NCI-H2196 (cell line): ENCODE results near the gene CRHR1.

ENCODE experiments used
- DNase-seq: peaks from one replicate; lab custom pipeline; 2025; ENCODE audit not compliant: unreplicated experiment; lab: John Stamatoyannopoulos, UW

CRHR1 gene

DNA sequence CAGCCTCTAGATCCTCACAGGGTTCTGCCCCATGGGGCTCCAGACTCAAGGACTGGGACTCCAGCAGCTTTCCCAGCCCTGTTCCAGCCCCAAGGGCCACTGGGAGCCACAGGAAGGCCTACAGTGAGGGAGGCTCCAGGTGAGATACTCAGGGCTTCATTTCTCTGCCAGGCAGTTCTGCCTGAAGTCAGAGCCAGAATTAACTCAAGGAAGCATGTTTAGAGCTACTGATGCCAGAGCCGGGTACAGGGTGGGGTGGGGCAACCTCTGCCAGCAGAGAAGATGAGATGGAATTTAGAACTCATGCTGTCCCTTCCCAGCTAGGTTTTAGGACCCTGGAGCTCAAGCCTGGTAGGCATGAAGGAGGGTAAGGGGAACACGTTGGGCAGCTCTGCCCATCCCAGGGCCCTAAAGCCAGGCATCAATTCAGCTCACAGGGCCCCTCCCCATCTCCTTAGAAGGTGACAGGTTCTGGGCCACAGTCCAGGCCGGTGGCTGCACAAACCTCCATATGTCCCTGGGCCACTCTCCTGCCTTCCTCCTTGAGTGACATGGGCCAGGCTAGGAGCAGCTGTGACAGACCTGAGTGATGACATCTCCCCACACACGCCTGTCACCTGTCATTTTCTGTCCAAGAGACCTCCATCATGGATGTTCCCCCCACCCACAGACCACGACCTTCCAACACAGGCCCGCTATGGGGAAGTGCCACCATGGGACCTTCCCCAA lies 36.1 kb downstream of the CRHR1 start:
- no peak for DNase-seq

DNA sequence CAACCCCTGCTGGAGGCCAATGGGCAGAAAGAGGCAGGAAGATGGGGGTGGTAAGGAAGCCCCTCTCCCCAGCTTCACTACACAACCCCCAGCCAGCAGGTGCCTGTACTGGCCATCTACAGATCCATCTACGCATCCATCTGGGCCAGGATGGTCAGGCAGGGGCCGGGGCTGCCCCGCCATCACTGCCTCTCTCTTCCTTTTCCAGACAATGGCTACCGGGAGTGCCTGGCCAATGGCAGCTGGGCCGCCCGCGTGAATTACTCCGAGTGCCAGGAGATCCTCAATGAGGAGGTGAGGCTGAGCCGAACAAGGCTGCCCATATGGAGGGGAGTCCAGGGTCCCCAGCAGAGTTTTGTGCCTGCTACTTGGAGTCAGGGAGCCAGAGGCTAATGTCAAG lies 37.0 kb downstream of the CRHR1 start:
- no peak for DNase-seq

GRCh38 chr17:45823598-45823997 lies 39.5 kb downstream of the CRHR1 start:
- DNase-seq, result no peak

GRCh38 chr17:45824475-45824874 lies 40.4 kb downstream of the CRHR1 start:
- no peak for DNase-seq

DNA sequence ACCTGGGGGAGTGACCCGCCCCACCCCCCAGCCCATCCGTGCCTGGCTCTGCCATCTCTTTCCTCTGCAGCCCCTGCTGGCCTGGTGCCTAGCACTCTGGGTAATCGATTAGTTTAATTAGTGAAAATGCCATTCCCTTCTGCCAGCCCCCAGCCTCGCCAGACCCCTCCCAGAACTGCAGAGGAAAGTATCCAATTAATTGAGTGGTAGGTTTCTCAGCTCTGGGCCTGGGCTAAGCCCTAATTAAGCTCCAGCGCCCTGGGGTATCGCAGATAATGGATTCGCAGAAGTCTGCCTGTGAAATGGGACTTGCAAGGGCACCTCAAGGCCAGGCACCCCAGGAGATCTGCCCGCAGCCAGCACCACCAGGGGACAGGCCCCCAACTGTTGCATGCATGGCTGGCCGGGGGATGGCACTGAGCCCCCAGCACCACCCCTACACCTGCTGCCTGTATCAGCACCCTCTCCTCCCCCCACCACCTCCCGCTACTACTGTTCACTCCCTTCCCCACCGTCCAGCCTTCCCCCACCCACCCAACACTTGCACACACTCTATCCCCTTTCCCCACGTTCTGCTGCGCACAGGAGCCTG lies 40.9 kb downstream of the CRHR1 start:
- no peak for DNase-seq

- no peak for DNase-seq
Measured at GRCh38 chr17:45825792-45826191, 41.7 kb downstream of the CRHR1 start.

DNA sequence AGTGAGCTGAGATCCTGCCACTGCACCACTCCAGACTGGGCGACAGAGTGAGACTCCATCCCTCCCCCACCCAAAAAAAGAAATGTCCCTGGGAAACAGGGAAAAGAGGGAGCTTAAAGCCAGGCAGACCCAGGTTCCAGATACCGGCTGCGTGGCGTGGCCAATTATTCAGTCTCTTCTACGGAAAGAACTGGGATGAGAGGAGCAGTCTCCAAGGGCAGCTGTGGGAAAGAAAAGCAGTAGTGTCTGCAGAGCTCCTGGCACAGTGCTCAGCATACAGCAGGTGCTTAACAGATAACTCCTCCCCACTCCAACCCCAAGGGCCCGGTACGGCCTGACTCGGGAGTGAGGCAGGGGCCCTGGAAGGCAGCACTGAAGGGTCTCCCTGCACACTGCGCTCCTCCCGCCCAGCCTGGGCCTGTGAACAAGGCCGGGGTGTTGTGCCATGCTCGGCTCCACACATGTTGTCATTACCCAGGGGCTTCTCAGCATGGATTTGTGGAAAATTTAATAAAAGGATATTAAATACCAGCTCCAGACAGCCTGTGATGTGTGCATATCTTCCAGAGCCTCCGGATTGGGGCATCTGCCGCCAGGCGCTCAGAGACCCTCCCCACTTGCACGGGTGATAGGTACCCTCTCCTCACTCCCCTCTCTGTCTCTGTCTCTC lies 42.9 kb downstream of the CRHR1 start:
- no peak for DNase-seq

DNA sequence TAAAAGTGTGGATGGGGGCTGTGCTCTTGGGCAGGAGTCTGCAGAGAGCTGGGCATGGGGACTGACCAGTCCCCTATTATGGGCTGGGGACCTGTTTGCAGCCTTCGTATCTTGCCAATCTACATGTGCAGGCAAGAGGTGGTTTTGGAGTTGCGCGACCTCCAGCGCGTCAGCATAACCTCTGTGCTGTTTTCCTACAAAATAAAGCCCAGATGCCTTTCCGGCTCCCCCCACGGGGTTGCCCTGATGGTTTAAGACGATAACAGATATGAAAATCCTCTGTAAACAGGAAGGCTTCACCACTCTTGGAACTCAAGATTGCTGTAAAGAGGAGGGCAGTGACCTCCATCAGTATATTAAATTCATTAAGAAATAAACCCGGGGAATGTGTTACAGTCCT lies 44.1 kb downstream of the CRHR1 start:
- no peak for DNase-seq

DNA sequence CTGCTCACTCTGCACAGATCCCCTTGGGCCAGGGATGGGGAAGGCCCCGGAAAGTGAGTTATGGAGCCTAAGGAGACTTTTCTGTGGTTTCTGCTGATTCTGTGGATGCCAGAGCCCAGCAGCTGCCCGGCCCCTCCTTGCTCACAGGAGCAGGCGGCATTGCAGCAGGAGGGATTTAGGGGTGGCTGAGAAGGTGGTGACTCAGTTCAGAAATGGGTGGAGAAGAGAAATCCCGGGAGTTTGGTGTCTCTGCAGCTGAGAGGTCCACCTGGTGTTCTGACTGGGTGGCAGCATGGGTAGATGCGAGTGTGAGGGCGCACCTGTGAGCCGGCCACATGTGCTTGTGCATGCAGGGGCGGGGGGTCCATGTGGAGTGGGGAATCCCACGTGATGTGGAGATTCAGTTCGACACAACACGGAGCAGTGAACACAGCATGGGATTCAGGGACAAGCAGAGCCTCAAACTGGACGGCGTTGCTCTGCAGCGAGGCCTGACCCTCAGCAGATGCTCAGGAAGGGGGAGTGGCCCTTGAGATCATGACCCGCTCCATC lies 44.5 kb downstream of the CRHR1 start:
- no peak for DNase-seq

DNA sequence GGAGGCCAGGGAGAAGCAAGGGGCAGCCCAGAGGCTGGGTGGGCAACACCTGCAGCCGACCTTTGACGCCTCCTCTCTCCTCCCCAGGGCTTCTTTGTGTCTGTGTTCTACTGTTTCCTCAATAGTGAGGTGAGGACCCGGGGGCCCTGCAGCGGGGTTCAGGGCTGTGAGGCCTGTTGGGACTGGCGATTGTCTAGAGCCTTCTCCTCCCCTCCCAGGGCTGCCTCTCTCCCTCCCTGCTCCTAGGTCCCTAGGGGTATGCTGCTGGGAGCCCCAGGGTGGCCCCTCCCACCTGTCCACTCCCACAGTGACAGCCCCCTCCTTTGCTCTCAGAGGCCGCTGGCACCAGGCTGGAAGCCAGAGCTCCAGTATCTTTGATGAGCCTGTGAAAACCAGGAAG lies 49.8 kb downstream of the CRHR1 start:
- DNase-seq, result no peak

GRCh38 chr17:45834471-45835396 lies 50.6 kb downstream of the CRHR1 start:
- no peak for DNase-seq

GRCh38 chr17:45835481-45835880 lies 51.4 kb downstream of the CRHR1 start:
- DNase-seq, result no peak

- DNase-seq, result no peak
Measured at GRCh38 chr17:45836047-45837044, 52.2 kb downstream of the CRHR1 start.

DNA sequence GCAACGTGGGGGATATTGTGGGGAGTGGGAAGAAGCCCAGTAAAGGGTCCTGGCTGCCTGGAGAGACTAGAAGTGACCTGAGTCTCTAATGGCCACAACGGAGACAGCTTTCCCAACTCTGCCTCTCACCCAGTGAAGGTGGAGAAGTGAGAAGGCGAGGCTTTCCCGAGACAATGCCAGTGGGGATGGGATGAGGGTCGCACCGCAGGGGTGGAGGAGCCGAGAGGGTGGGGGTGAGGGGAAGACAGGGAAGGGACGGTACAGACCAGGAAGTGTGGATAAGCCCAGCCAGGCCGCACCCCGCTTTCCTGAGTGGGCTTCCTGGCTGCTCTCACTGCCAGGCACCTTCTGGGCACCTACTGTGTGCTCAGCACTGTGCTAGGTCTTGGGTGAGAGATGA lies 53.1 kb downstream of the CRHR1 start:
- no peak for DNase-seq

DNA sequence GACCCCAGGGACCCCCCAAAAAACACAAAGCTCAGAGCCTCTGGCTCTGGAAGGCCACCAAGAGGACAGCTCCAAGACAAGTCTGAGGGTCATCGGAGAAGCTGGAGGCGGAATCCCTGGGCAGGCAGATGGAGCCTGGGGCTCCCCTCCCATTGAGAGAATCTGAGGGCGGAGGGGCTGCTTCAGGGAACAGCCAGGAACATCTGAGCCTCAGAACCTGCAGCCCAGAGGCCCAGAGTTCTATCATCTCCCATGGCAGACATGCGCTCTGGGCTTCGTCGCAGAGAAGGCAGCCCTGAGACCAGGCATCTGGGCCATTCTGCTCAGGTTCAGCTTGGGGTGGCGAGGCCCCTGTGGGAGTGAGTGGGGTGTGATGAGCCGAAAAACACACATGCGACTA lies 53.5 kb downstream of the CRHR1 start:
- DNase-seq, result no peak

GRCh38 chr17:45838751-45839295 lies 54.7 kb downstream of the CRHR1 start:
- DNase-seq, result no peak

DNA sequence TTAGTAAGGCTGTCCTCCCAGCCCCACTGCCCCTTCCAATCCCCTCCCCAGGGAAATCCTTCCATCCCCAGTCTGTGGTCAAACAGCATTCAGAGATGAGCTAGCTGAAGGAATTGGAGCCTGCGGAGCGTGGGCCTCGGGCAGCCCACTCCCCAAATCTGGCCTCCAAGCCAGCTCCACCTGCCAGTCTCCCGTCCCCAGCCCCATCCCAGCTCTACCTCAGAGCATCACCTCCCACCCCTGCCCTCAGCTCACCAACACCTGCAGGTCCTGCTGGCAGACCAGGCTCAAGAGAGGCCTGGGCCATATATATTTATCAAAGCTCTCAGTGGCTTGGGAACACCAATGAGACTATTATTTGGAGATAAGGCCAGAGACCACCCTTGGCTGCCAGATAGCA lies 55.3 kb downstream of the CRHR1 start:
- no peak for DNase-seq

- DNase-seq, result no peak
Measured at GRCh38 chr17:45841186-45841585, 57.1 kb downstream of the CRHR1 start.

DNA sequence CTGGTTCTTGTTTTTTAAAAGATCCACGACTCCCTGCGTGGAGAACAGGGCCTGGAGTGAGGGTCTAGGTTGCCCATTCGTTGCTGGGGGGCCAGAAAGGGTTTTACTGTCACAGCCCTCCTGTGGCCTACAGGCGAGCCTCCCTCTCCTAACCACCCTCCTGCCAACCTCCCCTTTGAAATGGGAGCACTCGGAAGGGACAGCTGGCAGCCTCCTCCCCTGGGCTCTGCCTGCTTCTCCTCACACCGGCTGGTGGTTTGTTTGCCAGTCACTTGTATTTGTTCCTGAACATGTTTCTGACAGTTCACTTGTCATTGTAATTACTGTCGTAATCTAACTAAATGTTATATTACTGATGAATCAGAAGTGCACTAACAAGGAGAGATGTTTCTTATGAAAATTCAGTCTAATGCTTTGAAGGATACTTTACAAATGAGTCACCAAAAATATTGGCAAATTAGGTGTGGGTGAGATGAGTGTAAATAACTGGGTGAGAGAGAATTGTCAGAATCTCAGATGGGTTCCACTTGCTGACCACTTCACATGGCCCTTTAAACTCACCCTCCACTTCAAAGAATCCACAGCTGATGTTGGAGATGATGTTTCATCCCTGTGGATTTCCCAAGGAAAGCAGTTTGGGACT lies 57.9 kb downstream of the CRHR1 start:
- DNase-seq, result peak; percentile 32
